Chondrocyte (in vitro differentiated cells): ENCODE data around the gene ALDH18A1. TPM values are rescaled to one million over a fixed set of nuclear protein-coding genes. Genes with fewer than 3 reads are reported as not detected.

Experiments used
- DNase-seq: peaks from one replicate; pipeline ENCODE4 v3.0.0; 2021; ENCODE audit warnings: mixed read lengths, low spot score
- H3K27ac Mint-ChIP-seq: one replicate; pipeline ENCODE4 v1.8.0; 2021; ENCODE audit warnings: mild to moderate bottlenecking, moderate library complexity, mixed read lengths; ENCODE audit not compliant: unreplicated experiment
- H3K27me3 Mint-ChIP-seq: 2 replicates; pipeline ENCODE4 v1.8.0; 2021; ENCODE audit warnings: low read depth, mixed read lengths
- H3K36me3 Mint-ChIP-seq: 2 replicates; pipeline ENCODE4 v1.8.0; 2021; ENCODE audit warnings: low read depth, mixed read lengths
- H3K4me1 Mint-ChIP-seq: 2 replicates; pipeline ENCODE4 v1.8.0; 2021; ENCODE audit warnings: low read depth, mild to moderate bottlenecking, mixed read lengths
- H3K4me3 Mint-ChIP-seq: one replicate; pipeline ENCODE4 v1.8.0; 2021; ENCODE audit warnings: mild to moderate bottlenecking, moderate library complexity, mixed read lengths; ENCODE audit not compliant: unreplicated experiment
- H3K9me3 Mint-ChIP-seq: 2 replicates; pipeline ENCODE4 v1.8.0; 2021; ENCODE audit warnings: low read depth, mixed read lengths
- total RNA-seq: library from RNA; stranded (reverse); gene quantifications from 3 replicates; pipeline ENCODE4 v1.2.1, GENCODE V29; 2021
- TF ChIP-seq, protein P1 (sequence below): fragments of 200-600 bp; sonication (generic); IDR thresholded peaks from 2 replicates; pipeline ENCODE4 v1.5.0; 2021; ENCODE audit warnings: antibody characterized with exemption, mild to moderate bottlenecking, moderate library complexity

Gene ALDH18A1
- total RNA-seq, 1 donor from 2014 or later, result 132 TPM

DNA sequence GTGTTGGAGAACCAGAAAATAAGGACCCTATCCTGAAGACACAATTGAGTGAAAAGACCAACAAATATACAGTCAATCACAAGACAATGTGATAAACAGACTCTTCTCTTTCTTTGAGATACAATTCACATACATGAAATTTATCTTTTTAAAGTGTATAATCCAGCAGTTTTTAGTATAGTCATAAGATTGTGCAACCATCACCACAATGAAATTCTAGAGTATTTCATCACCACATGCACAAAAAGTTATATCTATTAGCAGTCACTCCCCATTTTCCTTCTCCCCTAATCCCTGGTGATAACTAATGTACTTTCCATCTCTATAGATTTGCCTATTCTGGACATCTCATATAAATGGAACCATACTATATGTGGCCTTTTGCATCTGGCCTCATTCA, 87.1 kb downstream of the ALDH18A1 start:
- H3K9me3 Mint-ChIP-seq, result no peaks in the 10 kb centered on the region
- no peak for DNase-seq
- TF ChIP-seq, protein P1, sequence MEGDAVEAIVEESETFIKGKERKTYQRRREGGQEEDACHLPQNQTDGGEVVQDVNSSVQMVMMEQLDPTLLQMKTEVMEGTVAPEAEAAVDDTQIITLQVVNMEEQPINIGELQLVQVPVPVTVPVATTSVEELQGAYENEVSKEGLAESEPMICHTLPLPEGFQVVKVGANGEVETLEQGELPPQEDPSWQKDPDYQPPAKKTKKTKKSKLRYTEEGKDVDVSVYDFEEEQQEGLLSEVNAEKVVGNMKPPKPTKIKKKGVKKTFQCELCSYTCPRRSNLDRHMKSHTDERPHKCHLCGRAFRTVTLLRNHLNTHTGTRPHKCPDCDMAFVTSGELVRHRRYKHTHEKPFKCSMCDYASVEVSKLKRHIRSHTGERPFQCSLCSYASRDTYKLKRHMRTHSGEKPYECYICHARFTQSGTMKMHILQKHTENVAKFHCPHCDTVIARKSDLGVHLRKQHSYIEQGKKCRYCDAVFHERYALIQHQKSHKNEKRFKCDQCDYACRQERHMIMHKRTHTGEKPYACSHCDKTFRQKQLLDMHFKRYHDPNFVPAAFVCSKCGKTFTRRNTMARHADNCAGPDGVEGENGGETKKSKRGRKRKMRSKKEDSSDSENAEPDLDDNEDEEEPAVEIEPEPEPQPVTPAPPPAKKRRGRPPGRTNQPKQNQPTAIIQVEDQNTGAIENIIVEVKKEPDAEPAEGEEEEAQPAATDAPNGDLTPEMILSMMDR, result no peak

DNA sequence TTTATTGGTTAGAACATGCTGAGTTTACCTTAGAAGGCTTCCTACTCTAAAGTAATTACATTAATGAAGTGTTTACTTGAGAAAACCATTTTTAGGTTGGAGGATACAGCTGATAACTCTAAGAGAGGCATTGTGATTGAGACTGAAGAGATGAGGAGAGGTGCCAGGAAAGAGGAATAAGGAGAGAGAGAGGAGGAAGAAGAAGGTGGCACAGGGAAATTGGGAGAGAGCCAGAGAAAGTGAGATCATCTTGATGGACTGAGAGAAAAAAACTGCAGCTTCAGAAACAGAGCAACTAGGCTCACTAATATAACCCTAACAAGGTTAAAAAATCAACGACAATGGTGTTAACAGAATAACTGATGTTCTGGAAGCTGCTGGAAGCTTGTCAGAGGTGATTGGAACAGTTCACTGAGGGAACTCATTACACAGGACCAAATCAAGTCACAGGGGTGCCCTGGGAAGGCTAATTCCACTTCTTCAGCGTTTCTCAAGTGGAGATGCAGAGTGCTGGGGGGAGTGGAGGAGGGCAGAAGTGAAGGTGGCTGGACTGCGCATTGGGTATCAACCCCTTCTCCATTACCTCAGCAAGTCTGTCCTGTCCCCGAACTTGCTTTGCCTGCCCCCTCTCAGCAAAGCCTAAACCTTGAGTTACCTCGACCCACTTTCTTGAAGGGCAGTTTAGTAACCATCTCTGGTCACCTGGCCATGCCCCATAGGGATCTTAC, 88.4 kb downstream of the ALDH18A1 start:
- TF ChIP-seq, protein P1, result no peak
- DNase-seq, result no peak
- Mint-ChIP-seq H3K4me1 (no peaks in the 10 kb centered on the region), H3K9me3 (no peaks in the 10 kb centered on the region), H3K36me3 (no peaks in the 10 kb centered on the region), H3K27ac (no peak overlapping the region), H3K27me3 (peaks cover 11% of the 10 kb centered on the region), H3K4me3 (no peak overlapping the region)

More for the DNA sequence above, 87.1 kb downstream of the ALDH18A1 start:
- Mint-ChIP-seq H3K27ac (no peak overlapping the region), H3K27me3 (peaks cover 20% of the 10 kb centered on the region), H3K4me1 (no peaks in the 10 kb centered on the region), H3K4me3 (no peak overlapping the region), H3K36me3 (no peaks in the 10 kb centered on the region)

DNA sequence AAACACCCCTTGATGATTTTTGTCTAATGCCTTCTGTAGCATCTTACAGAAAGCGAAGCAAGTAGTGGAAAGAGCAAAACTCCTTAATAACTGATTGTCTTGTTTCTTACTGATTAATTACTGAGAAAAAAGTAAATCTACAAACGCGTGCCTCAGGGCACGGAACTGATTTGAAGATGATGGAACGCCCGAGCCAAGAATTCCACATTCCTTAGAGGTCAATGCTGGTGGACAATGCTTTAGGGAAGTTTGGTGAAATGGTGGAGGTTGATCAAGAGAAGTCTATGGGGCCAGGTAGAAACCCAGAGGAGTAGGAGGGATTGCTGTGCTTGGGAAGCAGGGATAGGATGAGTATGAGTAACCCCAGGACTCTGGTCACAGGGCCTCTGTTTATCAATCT, 90.4 kb downstream of the ALDH18A1 start:
- peaks cover 4% of the 10 kb centered on the region for H3K27me3 Mint-ChIP-seq
- no peak overlapping the region for H3K27ac Mint-ChIP-seq
- no peaks in the 10 kb centered on the region for H3K4me1 Mint-ChIP-seq
- no peaks in the 10 kb centered on the region for H3K9me3 Mint-ChIP-seq
- no peaks in the 10 kb centered on the region for H3K36me3 Mint-ChIP-seq
- no peak overlapping the region for H3K4me3 Mint-ChIP-seq
- DNase-seq, result no peak
- TF ChIP-seq, protein P1, result no peak

DNA sequence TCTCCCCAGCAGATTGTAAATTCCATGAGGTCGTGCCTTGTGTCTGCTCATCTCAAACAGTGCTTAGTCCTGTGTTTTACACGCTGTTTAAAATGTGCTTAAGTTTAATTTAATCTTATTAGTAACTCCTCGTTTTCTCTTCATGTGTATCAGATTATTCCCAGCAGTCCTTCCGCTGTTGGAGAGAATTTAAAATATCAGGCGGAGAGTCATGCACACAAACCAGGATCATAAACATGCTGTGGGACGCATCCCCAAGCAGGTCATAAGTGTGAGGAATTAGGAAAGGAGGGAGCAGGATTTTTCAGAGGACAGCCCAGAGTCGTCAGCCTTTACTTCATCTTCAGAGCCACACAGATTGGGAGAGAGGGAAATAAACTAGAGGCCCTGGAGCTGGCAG, 91.2 kb downstream of the ALDH18A1 start:
- Mint-ChIP-seq H3K9me3 (no peaks in the 10 kb centered on the region), H3K27ac (no peak overlapping the region), H3K4me1 (peaks cover 1% of the 10 kb centered on the region), H3K36me3 (no peaks in the 10 kb centered on the region), H3K4me3 (no peak overlapping the region), H3K27me3 (peaks cover 4% of the 10 kb centered on the region)
- TF ChIP-seq, protein P1, result no peak
- no peak for DNase-seq

DNA sequence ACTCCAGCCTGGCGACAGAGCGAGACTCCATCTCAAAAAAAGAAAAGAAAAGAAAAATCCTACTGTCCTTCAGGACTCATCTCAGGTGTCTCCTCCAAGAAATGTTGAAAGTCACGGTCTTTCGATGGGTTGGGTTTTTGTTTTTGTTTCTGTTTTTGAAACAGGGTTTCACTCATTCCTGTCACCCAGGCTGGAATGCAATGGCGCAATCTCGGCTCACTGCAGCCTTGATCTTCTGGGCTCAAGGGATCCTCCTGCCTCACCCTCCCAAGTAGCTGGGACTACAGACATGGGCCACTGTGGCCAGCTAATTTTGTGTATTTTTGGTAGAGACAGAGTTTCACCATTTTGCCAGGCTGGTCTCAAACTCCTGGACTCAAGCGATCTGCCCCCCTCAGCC, 92.2 kb downstream of the ALDH18A1 start:
- no peak for DNase-seq
- Mint-ChIP-seq H3K36me3 (no peaks in the 10 kb centered on the region), H3K4me1 (peaks cover 8% of the 10 kb centered on the region), H3K4me3 (no peak overlapping the region), H3K9me3 (no peaks in the 10 kb centered on the region), H3K27ac (no peak overlapping the region), H3K27me3 (peaks cover 9% of the 10 kb centered on the region)
- TF ChIP-seq, protein P1, result no peak
